ENCODE results near the gene STING1.
"Not testable (repeated sequence)": the region's sequence is repeated elsewhere in the genome, so short reads cannot be mapped to it uniquely, and the experiment has no call there.

STING1 gene

GRCh38 chr5:139501381-139501780, 18.8 kb upstream of the STING1 start:
- DNase-seq = no peak

- no peak for DNase-seq
Measured at GRCh38 chr5:139495638-139496435, 13.3 kb upstream of the STING1 start.

GRCh38 chr5:139494832-139495231, 12.3 kb upstream of the STING1 start:
- no peak for DNase-seq

- no peak for DNase-seq
Measured at GRCh38 chr5:139494256-139494655, 11.7 kb upstream of the STING1 start.

GRCh38 chr5:139492700-139493192, 10.2 kb upstream of the STING1 start:
- no peak for DNase-seq

- no peak for DNase-seq
Measured at GRCh38 chr5:139488260-139488659, 5.7 kb upstream of the STING1 start.

- DNase-seq = no peak
Measured at GRCh38 chr5:139486201-139486600, 3.6 kb upstream of the STING1 start.

- DNase-seq = not testable (repeated sequence)
Measured at GRCh38 chr5:139482890-139483208, 291 bp upstream of the STING1 start.

GRCh38 chr5:139481580-139482049, 943 bp downstream of the STING1 start:
- no peak for DNase-seq

GRCh38 chr5:139481122-139481533, 1.4 kb downstream of the STING1 start:
- no peak for DNase-seq

- not testable (repeated sequence) for DNase-seq
Measured at GRCh38 chr5:139479729-139480128, 2.8 kb downstream of the STING1 start.

GRCh38 chr5:139478657-139479423, 3.7 kb downstream of the STING1 start:
- not testable (repeated sequence) for DNase-seq

- no peak for DNase-seq
Measured at GRCh38 chr5:139475865-139476617, 6.5 kb downstream of the STING1 start.

GRCh38 chr5:139474890-139475791, 7.4 kb downstream of the STING1 start:
- no peak for DNase-seq

- DNase-seq = no peak
Measured at GRCh38 chr5:139473565-139473964, 9.0 kb downstream of the STING1 start.

- no peak for DNase-seq
Measured at GRCh38 chr5:139473105-139473504, 9.5 kb downstream of the STING1 start.

- no peak for DNase-seq
Measured at GRCh38 chr5:139472386-139473030, 10.1 kb downstream of the STING1 start.

- DNase-seq = no peak
Measured at GRCh38 chr5:139470821-139471300, 11.7 kb downstream of the STING1 start, which contains the start of gene SMIM33. TSS of gene SMIM33 (plus strand) at chr5:139471004. CDS start at chr5:139471122, 118 bp downstream.

GRCh38 chr5:139468421-139468931, 14.1 kb downstream of the STING1 start:
- no peak for DNase-seq

GRCh38 chr5:139462586-139463276, 19.8 kb downstream of the STING1 start, which contains the start of gene ECSCR:
TSS of gene ECSCR (minus strand) at chr5:139462743. CDS start at chr5:139462670, 73 bp downstream.
- no peak for DNase-seq

Data from NCI-H2171 (cell line).